DMS 273 (cell line): ENCODE results near the gene TIFAB.

Experiments
- DNase-seq: peaks from one replicate; lab custom pipeline; 2025; ENCODE audit not compliant: unreplicated experiment; lab: John Stamatoyannopoulos, UW

TIFAB gene

DNA sequence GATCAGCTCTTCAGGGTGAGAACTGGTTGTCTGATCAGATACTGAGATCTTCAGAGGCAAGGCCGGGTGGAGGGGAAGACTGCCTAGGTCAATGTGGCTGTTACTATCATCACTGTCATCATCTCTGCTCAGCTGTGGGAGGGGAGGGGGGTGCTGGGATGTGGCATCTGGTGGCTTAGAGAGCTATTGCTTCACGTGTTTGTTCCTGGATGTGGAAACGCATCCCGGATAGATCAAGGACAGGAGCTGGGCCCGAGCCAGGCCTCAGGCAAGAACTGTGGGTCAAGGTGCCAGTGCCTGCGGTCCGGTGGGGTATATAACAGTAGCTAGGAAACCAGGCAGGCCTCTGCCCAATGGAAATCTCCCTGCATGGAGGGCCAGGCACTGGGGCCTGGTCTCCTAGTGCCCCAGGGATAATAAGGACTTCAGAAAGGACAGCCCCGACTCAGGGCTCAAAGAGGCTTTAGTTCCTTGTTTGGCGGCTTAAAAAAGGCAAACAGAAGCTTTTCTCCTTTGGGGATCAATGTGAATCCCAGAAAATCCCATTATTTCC, 30.3 kb upstream of the TIFAB start:
- peak; percentile 49 for DNase-seq

- DNase-seq, result no peak
These were observed 29.8 kb upstream of the TIFAB start for GRCh38 chr5:135481909-135482311.

DNA sequence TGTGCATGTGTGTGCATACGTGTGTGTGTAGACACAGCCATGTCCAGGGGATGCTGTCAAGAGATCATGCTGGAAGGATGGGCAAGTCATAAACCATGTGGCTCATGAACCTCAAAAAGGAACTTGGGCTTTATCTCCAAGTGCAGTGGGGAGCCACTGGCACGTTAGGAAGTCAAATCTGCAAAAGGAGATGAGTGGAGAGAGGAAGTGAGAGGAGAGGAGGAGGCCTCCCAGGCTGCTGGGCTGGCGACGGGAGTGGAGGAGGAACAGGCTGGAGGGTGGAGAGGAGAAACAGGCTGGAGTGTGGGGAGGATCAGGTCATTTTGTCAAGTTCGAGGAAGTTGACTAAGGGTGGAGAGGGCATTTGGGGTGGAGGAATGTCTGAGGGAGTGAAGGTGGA, 29.2 kb upstream of the TIFAB start:
- DNase-seq, result no peak

DNA sequence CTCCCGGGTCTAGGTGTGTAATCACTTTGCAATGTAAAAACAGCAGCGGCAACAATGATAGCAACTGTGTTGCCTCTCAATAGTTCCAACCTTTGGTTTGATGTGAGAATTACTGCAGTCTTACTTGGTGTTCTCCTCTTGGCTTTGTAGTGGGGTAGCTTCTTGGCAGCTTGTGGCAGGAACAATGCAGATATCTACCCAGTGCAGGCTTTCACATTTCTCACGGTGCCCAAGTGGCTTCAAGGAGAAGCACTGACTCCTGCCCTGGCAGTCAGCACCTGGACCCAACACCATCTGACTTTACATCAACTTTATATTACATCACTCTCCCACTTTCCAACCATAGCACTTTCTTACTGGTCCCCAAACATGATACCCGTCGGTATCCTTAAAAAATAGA, 28.4 kb upstream of the TIFAB start:
- DNase-seq, result no peak

DNA sequence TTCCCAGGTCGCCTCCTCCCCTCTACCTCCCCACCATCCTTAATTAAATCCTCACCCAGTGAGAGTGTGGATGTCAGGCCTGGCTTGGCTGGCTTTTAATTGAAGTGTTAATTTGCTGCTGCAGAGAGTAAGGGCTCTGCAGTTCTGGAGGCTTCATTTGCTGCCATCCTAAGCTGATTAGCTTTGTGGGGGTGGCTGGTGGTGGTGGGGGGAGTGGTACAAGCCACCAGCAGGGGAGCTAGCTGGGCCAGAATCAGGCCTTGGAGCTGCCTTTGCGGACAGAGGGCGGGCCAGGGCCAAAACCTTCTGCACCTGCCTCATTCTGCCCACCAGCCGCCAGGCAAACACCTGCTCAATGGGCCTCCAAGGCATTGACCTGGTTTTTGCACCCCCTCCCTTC, 26.8 kb upstream of the TIFAB start:
- DNase-seq, result peak; percentile 38

- no peak for DNase-seq
These were observed 25.5 kb upstream of the TIFAB start for GRCh38 chr5:135477613-135478066.

DNA sequence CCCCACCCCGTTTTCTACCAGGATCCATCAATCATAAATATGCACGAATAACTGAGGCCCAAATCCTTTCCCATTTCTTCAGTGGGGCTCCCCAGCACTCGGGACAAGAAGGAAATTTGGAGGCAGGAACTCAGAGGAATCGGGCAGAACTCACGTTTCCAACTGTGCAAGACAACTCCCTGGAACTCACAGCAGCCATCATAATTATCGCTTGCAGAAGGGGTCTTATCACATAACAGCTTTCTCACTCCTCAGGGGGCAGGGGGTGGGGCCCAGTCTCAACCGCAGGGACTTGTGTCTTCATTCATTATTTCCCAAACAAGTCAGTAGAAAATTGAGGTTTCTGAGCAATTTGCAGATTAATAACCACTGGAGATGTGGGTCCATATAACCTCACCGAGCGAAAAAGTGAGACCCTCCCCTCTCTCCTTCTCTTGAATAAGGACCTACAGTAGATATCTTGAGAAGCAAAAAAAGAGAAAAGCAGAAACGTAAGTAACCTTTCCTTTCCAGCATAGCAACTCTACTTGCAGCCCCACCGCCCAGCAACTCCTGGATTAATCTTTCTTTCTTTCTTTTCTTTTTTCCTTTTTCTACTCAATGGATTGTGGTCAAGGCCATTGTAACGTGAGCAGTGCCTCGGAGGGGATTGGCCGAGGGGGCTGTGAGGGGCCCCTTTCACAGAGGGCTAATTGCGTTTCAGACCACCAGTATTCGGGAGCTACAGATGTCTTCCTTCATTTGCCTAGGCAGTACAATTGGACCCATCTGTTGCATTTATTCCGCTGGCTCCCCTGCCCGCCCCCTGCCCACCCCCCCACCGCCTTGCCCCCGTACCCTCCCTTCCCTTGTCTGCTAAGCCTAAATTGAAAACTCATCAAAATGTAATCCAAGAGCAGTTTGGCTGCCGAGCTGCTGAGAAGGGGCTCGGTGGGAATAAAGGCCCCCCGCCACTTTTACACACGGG, 24.7 kb upstream of the TIFAB start:
- DNase-seq, result peak; percentile 93

DNA sequence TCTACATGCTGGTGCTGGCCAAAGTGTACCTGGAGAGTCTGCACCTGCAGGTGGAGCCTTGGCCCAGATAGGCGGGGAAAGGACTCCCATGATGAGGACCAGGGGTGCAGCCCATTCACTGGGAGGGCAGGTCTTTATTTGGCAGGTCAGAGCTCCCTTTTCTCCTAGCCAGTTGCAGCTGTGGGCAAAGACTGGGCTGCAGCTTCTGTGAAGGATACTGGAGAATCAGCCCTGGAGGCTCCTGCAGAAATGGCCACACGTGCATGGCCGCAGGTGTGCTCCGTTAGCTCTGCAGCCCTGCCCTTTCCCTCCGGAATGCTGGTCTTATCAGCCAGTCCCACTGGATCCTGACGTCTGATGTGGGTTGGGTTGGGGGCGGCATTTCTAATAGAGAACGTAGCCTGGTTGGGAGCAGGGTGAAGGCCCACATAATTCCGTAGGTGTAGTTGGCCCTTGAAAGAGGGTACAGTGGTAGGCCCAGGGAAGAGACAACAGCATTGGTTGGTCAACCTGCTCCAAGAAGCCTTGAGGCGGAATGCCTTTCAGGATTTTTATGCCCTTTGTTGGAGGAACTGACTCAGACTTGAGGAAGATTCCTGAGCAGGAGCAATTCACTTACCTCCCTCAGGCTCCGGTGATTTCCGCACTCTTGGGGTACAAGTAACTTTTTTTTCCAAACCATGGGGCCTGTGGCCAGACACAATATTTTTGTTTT, 22.0 kb upstream of the TIFAB start:
- no peak for DNase-seq

GRCh38 chr5:135472141-135472540, 20.0 kb upstream of the TIFAB start:
- DNase-seq, result no peak

DNA sequence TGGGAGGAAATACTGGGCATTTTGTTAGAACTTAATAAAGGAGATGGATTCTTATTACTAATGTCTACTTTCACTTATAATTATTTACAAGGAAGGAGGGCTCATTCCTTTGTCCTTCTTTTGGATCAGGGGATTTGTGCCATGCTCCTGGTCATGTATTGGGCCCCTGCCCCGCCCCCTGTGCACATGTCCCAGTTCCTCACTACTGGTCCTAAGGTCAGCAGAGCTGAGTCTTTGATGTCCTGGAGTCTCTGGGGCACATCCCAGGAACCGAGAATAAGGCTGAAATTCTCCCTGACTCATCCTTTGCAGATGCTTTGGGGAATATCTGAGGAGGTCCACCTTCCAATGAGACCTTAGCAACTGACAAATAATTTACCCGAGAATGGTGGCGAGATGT, 19.6 kb upstream of the TIFAB start:
- no peak for DNase-seq

DNA sequence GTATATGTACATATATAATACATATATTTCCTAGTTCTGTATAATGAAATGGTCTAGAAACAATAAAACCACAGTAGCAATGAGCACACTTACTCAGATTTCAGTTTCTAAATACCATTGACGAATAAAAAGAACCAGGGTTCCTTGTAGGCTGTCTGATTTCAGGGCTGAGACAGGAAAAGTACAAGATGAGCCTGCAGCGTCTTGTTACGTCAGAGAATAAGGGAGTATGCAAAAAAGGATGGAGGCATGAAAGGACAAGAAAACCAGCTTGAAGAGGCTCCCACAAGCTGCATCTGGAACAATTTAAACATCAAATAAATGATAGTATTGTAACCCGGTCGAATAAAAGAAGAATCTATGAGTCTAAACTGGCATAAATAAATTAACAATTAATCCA, 17.8 kb upstream of the TIFAB start:
- no peak for DNase-seq

DNA sequence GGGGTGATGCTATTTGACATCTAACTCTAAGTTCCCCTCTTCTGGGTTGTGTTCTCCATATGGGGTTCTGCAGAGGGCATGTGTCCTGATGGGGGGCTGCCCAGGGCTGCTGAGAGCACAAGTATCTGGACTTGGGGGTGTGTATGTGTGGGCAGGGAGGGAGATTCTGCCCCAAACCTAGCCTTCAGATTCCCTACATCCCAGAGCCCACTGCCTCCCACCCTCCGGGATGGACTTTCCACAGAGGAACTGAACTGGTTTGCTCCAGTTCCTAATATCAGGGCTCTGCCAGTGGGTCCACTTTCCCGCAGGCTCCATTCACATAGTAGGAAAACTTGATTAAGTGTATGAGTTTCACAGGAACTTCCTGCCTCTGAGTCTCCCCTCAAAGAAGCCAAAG, 16.4 kb upstream of the TIFAB start:
- no peak for DNase-seq

- peak; percentile 56 for DNase-seq
These were observed 15.8 kb upstream of the TIFAB start for GRCh38 chr5:135467871-135468485.

GRCh38 chr5:135467051-135467625, 15.0 kb upstream of the TIFAB start:
- DNase-seq, result no peak

- DNase-seq, result peak; percentile 94
These were observed 14.3 kb upstream of the TIFAB start for GRCh38 chr5:135466178-135467050.

DNA sequence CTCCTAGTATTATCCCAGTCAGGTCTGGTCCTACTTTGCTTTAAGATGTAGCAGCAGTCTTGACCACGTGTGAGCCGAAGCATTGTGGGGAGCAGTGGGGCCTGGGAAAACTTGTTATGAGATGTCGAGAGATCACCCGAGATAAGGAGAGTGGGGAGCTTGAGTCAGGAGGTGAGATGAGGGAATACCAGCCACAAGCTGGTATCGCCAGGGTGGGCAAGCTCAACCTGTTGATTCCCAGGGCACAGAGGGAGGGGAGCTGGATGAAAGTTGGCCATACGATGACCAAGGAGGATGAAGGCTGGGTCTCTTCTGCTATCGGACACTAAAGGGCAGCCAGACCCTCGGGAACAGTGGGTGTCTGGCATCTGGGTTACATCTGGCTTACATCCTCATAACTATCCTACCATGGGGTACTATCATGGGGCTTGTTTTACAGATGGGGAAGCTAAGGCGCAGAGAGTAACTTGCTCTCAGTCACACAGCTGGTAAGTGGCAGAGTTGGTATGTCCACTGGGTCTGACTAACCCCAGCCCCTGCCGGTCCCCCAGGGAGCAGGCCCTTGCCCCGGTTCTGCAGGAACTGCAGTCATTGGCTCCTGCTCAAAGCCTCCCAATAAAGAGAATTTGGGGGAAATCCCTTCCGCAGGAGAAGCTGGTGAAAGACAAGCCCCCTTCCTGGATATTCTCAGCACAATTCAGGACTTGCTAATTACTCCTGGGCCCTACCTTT, 13.4 kb upstream of the TIFAB start:
- DNase-seq, result no peak

DNA sequence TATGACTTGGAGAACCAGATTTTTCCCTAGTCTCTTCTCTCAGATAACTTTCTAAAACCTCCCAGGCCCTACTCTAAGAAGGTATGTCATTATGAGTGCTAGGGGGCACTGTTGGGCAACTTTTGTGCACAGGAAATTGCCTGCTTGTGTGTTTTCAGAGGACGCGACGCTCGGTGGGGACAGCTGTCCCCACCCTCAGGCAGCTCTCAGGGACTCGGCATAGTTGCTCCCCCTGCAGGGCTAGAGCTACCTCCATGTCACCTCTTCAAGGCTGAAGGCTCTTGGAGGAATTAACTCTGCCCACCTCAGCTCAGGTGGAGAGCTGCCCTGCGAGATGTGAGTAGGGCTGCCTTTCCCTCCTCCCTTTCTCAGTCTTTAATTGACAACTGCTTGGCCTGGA, 10.2 kb upstream of the TIFAB start:
- DNase-seq, result peak; percentile 92

- DNase-seq, result no peak
These were observed 9.5 kb upstream of the TIFAB start for GRCh38 chr5:135461481-135462151.
